DOHH2 (cell line): ENCODE data around the gene GCAT.

Experiments used
- CTCF ChIP-seq: fragments of 200-600 bp; sonication (generic); IDR thresholded peaks from one replicate; pipeline ENCODE4 v1.5.1; 2014; ENCODE audit warnings: antibody characterized with exemption, mild to moderate bottlenecking, low read depth, low read length; ENCODE audit not compliant: poor library complexity, severe bottlenecking
- EZH2phosphoT487 ChIP-seq: fragments of 200-600 bp; sonication (generic); IDR thresholded peaks from 2 replicates; pipeline ENCODE4 v1.6.1; 2017; ENCODE audit warnings: borderline replicate concordance, mild to moderate bottlenecking, antibody characterized with exemption, low read length, moderate library complexity, mixed read lengths

GRCh38 chr22:37854946-37855345 is 47.2 kb downstream of the GCAT start:
- TF ChIP-seq CTCF (no peak), EZH2phosphoT487 (no peak)
